PFSK-1 (cell line): ENCODE measurements around the gene LYPD6B.

Experiments
- FOXP2 ChIP-seq: optimal IDR thresholded peaks from 2 replicates; pipeline ENCODE3; 2011; ENCODE audit warnings: borderline replicate concordance, control low read depth, inconsistent platforms; ENCODE audit not compliant: insufficient read depth; ENCODE audit errors: extremely low read length, extremely low read depth
- POLR2AphosphoS5 ChIP-seq: IDR thresholded peaks from 2 replicates; pipeline ENCODE4 v1.6.1; 2012; ENCODE audit warnings: low read depth, mild to moderate bottlenecking, control low read depth, low read length, moderate library complexity
- SIN3A ChIP-seq: IDR thresholded peaks from 2 replicates; pipeline ENCODE4 v1.6.1; 2012; ENCODE audit warnings: mild to moderate bottlenecking, low read length, moderate library complexity, borderline replicate concordance; ENCODE audit not compliant: insufficient read depth
- TAF1 ChIP-seq: IDR thresholded peaks from 2 replicates; pipeline ENCODE4 v1.6.1; 2012; ENCODE audit warnings: low read length, control low read depth, borderline replicate concordance; ENCODE audit not compliant: insufficient read depth
- TF ChIP-seq, protein P1 (sequence below), 2 experiments: IDR thresholded peaks; 2 replicates each; pipeline versions ENCODE4 v1.6.1 to v1.8.0; 2011 to 2012; ENCODE audit warnings: low read depth in 2 of 2, low read length in 2 of 2, control low read depth in 1 of 2, inconsistent platforms in 1 of 2, mild to moderate bottlenecking in 1 of 2, moderate library complexity in 1 of 2; ENCODE audit not compliant: insufficient read depth in 1 of 2

- TF ChIP-seq POLR2AphosphoS5 (no peak), SIN3A (no peak), FOXP2 (no peak), TAF1 (no peak)
- TF ChIP-seq, protein P1, sequence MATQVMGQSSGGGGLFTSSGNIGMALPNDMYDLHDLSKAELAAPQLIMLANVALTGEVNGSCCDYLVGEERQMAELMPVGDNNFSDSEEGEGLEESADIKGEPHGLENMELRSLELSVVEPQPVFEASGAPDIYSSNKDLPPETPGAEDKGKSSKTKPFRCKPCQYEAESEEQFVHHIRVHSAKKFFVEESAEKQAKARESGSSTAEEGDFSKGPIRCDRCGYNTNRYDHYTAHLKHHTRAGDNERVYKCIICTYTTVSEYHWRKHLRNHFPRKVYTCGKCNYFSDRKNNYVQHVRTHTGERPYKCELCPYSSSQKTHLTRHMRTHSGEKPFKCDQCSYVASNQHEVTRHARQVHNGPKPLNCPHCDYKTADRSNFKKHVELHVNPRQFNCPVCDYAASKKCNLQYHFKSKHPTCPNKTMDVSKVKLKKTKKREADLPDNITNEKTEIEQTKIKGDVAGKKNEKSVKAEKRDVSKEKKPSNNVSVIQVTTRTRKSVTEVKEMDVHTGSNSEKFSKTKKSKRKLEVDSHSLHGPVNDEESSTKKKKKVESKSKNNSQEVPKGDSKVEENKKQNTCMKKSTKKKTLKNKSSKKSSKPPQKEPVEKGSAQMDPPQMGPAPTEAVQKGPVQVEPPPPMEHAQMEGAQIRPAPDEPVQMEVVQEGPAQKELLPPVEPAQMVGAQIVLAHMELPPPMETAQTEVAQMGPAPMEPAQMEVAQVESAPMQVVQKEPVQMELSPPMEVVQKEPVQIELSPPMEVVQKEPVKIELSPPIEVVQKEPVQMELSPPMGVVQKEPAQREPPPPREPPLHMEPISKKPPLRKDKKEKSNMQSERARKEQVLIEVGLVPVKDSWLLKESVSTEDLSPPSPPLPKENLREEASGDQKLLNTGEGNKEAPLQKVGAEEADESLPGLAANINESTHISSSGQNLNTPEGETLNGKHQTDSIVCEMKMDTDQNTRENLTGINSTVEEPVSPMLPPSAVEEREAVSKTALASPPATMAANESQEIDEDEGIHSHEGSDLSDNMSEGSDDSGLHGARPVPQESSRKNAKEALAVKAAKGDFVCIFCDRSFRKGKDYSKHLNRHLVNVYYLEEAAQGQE (IDR thresholded peaks at IDR 0.05; ENCODE audit: insufficient read depth in 1 of 2, low read depth in 2 of 2, low read length in 2 of 2): no peak
These were observed 25.9 kb downstream of the LYPD6B start for GRCh38 chr2:149064365-149064841.
